Stimulated activated CD8-positive, alpha-beta memory T cell treated with anti-CD3 and anti-CD28 coated beads, Interleukin-4, amount 100 ng/mL, for 1 hour (primary cell): ENCODE measurements around the gene HNRNPA1.
"Not testable (repeated sequence)": the region's sequence is repeated elsewhere in the genome, so short reads cannot be mapped to it uniquely, and the experiment has no call there.

Experiments used
- DNase-seq, 2 donors: peaks; one replicate each; pipeline ENCODE4 v3.0.0-alpha.2; 2020; ENCODE audit warnings: low read depth in 2 of 2, low spot score in 1 of 2

The HNRNPA1 gene

GRCh38 chr12:54296393-54297099 is 16.0 kb downstream of the HNRNPA1 start:
- no peak for DNase-seq

- no peak for DNase-seq
These were observed 18.4 kb downstream of the HNRNPA1 start for GRCh38 chr12:54298904-54299303.

- no peak for DNase-seq
These were observed 19.1 kb downstream of the HNRNPA1 start for GRCh38 chr12:54299515-54300224.

GRCh38 chr12:54300225-54300731 is 19.8 kb downstream of the HNRNPA1 start:
- DNase-seq: no peak

GRCh38 chr12:54300732-54301427 is 20.4 kb downstream of the HNRNPA1 start, which contains the start of gene NFE2:
TSS of gene NFE2 (minus strand) at chr12:54301015. CDS start at chr12:54295248, 5,767 bp downstream.
- DNase-seq: no peak

- DNase-seq: no peak
These were observed 21.0 kb downstream of the HNRNPA1 start for GRCh38 chr12:54301428-54302048.

GRCh38 chr12:54303640-54304039 is 23.1 kb downstream of the HNRNPA1 start:
- no peak for DNase-seq

GRCh38 chr12:54304187-54304810 is 23.8 kb downstream of the HNRNPA1 start:
- DNase-seq: no peak

GRCh38 chr12:54306925-54307741 is 26.6 kb downstream of the HNRNPA1 start:
- DNase-seq: no peak

- DNase-seq: no peak
These were observed 30.5 kb downstream of the HNRNPA1 start for GRCh38 chr12:54311051-54311450.

- not testable (repeated sequence) for DNase-seq
These were observed 31.8 kb downstream of the HNRNPA1 start for GRCh38 chr12:54312309-54312708.

GRCh38 chr12:54321363-54321762 is 40.8 kb downstream of the HNRNPA1 start:
- no peak for DNase-seq

GRCh38 chr12:54324617-54325441 is 44.3 kb downstream of the HNRNPA1 start, which contains the start of gene COPZ1:
TSS of gene COPZ1 (plus strand) at chr12:54325131. CDS start at chr12:54325164, 33 bp downstream.
- peak; percentile 80 to 86 for DNase-seq

- not testable (repeated sequence) for DNase-seq
These were observed 45.0 kb downstream of the HNRNPA1 start for GRCh38 chr12:54325442-54326109.

- no peak for DNase-seq
These were observed 48.2 kb downstream of the HNRNPA1 start for GRCh38 chr12:54328595-54329337.

- no peak for DNase-seq
These were observed 49.2 kb downstream of the HNRNPA1 start for GRCh38 chr12:54329759-54330158.

GRCh38 chr12:54330442-54330841 is 49.9 kb downstream of the HNRNPA1 start:
- no peak for DNase-seq

GRCh38 chr12:54331461-54331860 is 50.9 kb downstream of the HNRNPA1 start:
- DNase-seq: no peak
